Measurements from ENCODE around the gene CD248. TPM values are rescaled to one million over a fixed set of nuclear protein-coding genes. Genes with fewer than 3 reads are reported as not detected.
A peak's percentile ranks its signal among the peaks of the same experiment; 100 is the strongest.

Gene CD248
- total RNA-seq, 1 donor from 2014 or later, result 12.3 TPM

GRCh38 chr11:66331542-66332370, 14.9 kb upstream of the CD248 start:
- intact Hi-C loops (cut with micrococcal nuclease), result no loop called here
- no peak for DNase-seq

DNA sequence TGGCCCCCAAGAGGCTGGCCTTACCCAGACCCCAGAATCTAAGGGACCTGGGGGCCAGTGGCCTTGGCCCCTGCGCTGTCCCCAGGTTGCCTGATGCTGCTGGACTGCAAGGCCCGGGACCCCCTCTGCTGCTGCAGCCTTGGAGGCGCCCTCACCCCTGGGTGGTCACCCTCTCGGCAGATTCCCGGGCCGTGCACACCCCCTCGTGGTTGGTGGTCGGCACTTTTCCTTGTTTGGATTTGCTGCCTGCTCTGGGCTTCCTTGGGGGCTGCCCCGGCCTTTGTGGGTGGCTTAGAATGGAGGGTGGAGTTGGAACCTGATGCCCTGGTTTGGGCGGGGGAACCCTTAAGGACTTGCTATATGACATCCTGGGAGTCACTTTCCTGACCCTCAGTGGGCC, 14.1 kb upstream of the CD248 start:
- H3K4me3 ChIP-seq, result no peak overlapping the region
- DNase-seq, result no peak
- H3K27me3 ChIP-seq (ENCODE audit: low read depth), result no peaks in the 10 kb centered on the region
- no peaks in the 10 kb centered on the region for H3K9me3 ChIP-seq (replicated peaks)
- peaks cover 47% of the 10 kb centered on the region for H3K4me1 ChIP-seq
- H3K27ac ChIP-seq (replicated peaks), result no peak overlapping the region
- H3K36me3 ChIP-seq, result peaks cover 13% of the 10 kb centered on the region
- intact Hi-C loops (cut with micrococcal nuclease), result no loop called here
- no peak for TF ChIP-seq CTCF (IDR thresholded peaks at IDR 0.05; ENCODE audit: borderline replicate concordance)

More at GRCh38 chr11:66331542-66332370, 14.9 kb upstream of the CD248 start:
- peaks cover 47% of the 10 kb centered on the region for H3K4me1 ChIP-seq
- no peaks in the 10 kb centered on the region for H3K27me3 ChIP-seq (ENCODE audit: low read depth)
- no peaks in the 10 kb centered on the region for H3K9me3 ChIP-seq (replicated peaks)
- no peak overlapping the region for H3K27ac ChIP-seq (replicated peaks)
- peaks cover 13% of the 10 kb centered on the region for H3K36me3 ChIP-seq
- TF ChIP-seq CTCF (IDR thresholded peaks at IDR 0.05; ENCODE audit: borderline replicate concordance), result no peak
- no peak overlapping the region for H3K4me3 ChIP-seq

GRCh38 chr11:66329165-66329673, 12.4 kb upstream of the CD248 start:
- Histone ChIP-seq H3K27me3 (ENCODE audit: low read depth) (no peaks in the 10 kb centered on the region), H3K9me3 (replicated peaks) (no peaks in the 10 kb centered on the region), H3K27ac (replicated peaks) (no peak overlapping the region), H3K4me1 (peaks cover 39% of the 10 kb centered on the region), H3K4me3 (no peak overlapping the region), H3K36me3 (peaks cover 13% of the 10 kb centered on the region)
- intact Hi-C loops (cut with micrococcal nuclease), result no loop called here
- DNase-seq, result no peak
- TF ChIP-seq CTCF (IDR thresholded peaks at IDR 0.05; ENCODE audit: borderline replicate concordance), result no peak

DNA sequence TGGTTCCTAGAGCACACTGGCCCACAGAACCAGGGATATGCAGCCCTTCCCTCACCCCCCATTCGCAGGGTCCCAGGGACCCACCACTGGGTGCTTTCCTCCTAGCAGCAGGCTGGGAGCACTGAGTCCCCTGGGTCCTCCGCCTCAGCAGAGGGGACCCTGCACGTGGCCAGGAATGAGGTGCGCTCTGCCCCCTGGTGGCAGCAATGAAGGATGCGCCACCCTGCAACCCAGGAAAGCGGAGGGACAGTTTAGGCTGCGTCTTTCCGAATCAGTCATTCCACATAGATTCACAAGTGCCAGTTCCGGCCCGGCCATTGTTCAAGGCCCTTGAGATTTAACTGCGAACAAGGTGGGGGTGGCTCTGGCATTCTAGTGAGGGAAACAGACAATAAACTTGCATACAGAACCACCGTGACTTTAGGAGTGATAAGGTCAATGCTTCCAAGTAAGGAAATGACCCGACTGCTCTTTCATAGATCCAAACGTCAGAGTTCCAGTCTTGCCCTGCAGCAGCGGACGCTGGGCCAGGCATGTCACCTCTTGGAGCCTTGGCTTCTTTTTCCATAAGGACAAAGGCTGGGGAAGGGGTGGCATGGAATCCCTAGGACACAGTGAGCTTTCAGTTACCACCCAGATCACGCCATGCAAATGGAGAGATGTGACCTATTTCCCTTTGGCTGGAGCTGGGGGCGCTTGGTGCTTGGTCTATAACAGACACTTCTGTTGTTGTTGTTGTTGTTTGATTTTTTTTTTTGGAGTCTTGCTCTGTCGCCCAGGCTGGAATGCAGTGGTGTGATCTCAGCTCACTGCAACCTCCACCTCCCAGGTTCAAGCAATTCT, 11.7 kb upstream of the CD248 start:
- intact Hi-C loops (cut with micrococcal nuclease), result no loop called here
- H3K4me1 ChIP-seq, result peaks cover 39% of the 10 kb centered on the region
- no peaks in the 10 kb centered on the region for H3K27me3 ChIP-seq (ENCODE audit: low read depth)
- peak; percentile 79 for DNase-seq
- H3K36me3 ChIP-seq, result peaks cover 11% of the 10 kb centered on the region
- peak overlapping the region; percentile 16 for H3K4me3 ChIP-seq
- peak; percentile 95 for TF ChIP-seq CTCF (IDR thresholded peaks at IDR 0.05; ENCODE audit: borderline replicate concordance)
- no peaks in the 10 kb centered on the region for H3K9me3 ChIP-seq (replicated peaks)
- H3K27ac ChIP-seq (replicated peaks), result peak overlapping the region; percentile 87

DNA sequence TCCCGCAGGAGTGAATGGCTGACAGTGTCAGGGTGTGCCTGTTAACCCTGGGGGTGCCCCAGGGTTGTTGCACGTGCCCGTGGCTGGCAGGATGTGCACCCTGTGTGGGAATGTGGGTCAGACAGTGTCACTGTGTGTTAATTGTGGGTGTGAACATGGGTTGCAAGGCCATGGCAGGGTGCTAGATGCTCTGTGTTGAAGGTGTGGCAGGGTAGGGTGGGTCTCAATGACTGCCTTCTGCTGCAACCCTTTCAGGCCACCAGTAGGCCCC, 11.1 kb upstream of the CD248 start:
- Histone ChIP-seq H3K9me3 (replicated peaks) (no peaks in the 10 kb centered on the region), H3K36me3 (peaks cover 5% of the 10 kb centered on the region), H3K27me3 (ENCODE audit: low read depth) (no peaks in the 10 kb centered on the region), H3K27ac (replicated peaks) (peak overlapping the region; percentile 87), H3K4me3 (no peak overlapping the region), H3K4me1 (peaks cover 39% of the 10 kb centered on the region)
- intact Hi-C loops (cut with micrococcal nuclease), result no loop called here
- no peak for DNase-seq
- TF ChIP-seq CTCF (IDR thresholded peaks at IDR 0.05; ENCODE audit: borderline replicate concordance), result no peak
